Suprapubic skin (tissue), 4 donors: ENCODE results near the gene RNF212.

Source experiments
- EP300 ChIP-seq: sonication (generic); formaldehyde crosslinking; IDR thresholded peaks from one replicate; pipeline ENCODE4 v1.6.1; 2017; ENCODE audit warnings: antibody characterized with exemption
- POLR2A ChIP-seq, 2 donors: fragments of 450-650 bp; IDR thresholded peaks; one replicate each; pipeline ENCODE4 v1.6.1; 2017; ENCODE audit warnings: antibody characterized with exemption in 2 of 2, mild to moderate bottlenecking in 2 of 2, moderate library complexity in 2 of 2
- POLR2AphosphoS5 ChIP-seq, 3 donors: sonication (generic); formaldehyde crosslinking; IDR thresholded peaks; one replicate each; pipeline ENCODE4 v1.6.1; 2017; ENCODE audit warnings: antibody characterized with exemption in 3 of 3
- TF ChIP-seq, protein P1 (sequence below), 2 donors: fragments of 200-600 bp in 1 of 2; fragments of 450-650 bp in 1 of 2; sonication (generic) in 1 of 2; IDR thresholded peaks; one replicate each; pipeline ENCODE4 v1.5.1; 2016 to 2019; ENCODE audit warnings: antibody characterized with exemption in 2 of 2, mild to moderate bottlenecking in 1 of 2, moderate library complexity in 1 of 2

DNA sequence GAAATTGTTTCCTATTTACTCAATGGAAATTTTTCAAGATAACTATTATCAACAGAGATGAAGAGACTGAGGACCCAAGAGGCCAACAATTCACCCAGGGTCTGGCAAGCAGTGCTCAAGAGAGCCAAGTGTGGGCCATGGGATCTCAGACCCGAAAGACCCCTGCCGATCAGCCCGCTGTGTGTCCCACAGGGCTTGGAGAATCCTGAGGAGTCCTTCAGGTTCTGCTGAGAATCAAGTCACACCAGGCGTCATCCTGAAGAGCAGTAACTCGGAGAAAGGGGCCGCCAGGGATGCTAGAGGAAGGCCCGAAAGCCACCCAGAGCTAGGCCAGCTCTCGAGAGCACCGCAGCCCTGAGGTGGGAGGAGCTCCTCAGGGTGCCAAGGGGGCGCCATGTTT is 53.2 kb downstream of the RNF212 start:
- TF ChIP-seq, protein P1, sequence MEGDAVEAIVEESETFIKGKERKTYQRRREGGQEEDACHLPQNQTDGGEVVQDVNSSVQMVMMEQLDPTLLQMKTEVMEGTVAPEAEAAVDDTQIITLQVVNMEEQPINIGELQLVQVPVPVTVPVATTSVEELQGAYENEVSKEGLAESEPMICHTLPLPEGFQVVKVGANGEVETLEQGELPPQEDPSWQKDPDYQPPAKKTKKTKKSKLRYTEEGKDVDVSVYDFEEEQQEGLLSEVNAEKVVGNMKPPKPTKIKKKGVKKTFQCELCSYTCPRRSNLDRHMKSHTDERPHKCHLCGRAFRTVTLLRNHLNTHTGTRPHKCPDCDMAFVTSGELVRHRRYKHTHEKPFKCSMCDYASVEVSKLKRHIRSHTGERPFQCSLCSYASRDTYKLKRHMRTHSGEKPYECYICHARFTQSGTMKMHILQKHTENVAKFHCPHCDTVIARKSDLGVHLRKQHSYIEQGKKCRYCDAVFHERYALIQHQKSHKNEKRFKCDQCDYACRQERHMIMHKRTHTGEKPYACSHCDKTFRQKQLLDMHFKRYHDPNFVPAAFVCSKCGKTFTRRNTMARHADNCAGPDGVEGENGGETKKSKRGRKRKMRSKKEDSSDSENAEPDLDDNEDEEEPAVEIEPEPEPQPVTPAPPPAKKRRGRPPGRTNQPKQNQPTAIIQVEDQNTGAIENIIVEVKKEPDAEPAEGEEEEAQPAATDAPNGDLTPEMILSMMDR (IDR thresholded peaks at IDR 0.05): no peak
- TF ChIP-seq EP300 (no peak), POLR2A (IDR thresholded peaks at IDR 0.05) (no peak), POLR2AphosphoS5 (IDR thresholded peaks at IDR 0.05) (no peak)
